Activated CD4-positive, CD25-positive, alpha-beta regulatory T cell treated with anti-CD3 and anti-CD28 coated beads, Interleukin-2, amount 50 U/mL, for 16 hours (primary cell): Measurements from ENCODE around the gene FBL.
A peak's percentile ranks its signal among the peaks of the same experiment; 100 is the strongest.

ENCODE experiments used
- DNase-seq: peaks from one replicate; pipeline ENCODE4 v3.0.0-alpha.2; 2020; ENCODE audit warnings: low read depth, low spot score

FBL gene

DNA sequence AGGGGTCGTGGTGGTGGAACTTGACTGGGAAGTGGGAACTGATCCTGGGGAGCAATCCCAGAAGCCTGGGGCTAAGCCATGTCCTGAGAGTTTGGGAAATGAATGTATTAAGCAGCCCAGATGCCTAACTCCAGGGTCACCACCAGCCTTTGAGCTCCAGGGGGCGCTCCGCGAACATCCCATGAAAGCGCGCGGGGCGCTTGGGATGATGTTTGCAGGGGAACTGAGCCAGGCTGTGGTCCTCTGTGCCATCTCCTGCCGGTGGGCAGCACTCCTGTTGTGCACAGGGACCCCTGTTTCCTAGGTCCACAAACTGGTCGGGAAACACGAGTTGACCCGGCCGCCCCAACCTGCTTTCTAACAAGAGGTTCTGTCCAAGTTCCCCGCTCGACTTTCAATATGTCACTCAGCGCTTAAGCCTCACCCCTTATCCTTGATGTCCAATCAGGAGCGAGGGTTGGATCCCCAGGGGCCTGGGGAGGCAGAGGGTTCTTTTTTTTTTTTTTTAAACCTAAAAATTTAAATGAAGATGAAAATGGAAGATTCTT is 53.1 kb downstream of the FBL start:
- peak; percentile 43 for DNase-seq

DNA sequence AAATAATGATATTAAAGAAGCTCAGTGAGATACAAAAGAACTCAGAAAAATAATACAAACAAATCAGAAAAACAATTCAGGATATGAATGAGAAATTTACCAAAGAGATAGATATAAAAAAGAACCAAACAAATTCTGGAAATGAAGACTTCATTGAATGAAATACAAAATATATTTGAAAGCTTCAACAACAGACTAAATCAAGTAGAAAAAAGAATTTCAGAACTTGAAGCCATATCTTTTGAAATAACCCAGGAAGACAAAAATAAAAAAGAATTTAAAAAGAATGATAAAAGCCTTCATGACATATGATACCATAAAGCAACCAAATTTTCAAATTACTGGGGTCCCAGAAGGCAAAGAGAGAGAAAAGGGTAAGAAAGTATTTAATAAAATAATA is 57.9 kb downstream of the FBL start:
- DNase-seq, result no peak
